GM18511 (cell line): Measurements from ENCODE around the gene PHF11.
"Not testable (repeated sequence)": the region's sequence is repeated elsewhere in the genome, so short reads cannot be mapped to it uniquely, and the experiment has no call there.

ENCODE experiments used
- ATAC-seq: cut with Tn5 transposase; IDR thresholded peaks from one replicate; pipeline ENCODE4 v1.9.1; 2021; ENCODE audit warnings: mild to moderate bottlenecking, moderate library complexity; ENCODE audit not compliant: unreplicated experiment

The PHF11 gene

GRCh38 chr13:49495783-49496762 is at the start of gene PHF11:
Gene PHF11 (plus strand): TSS chr13:49495953. CDS start chr13:49496002, 49 bp downstream.
- ATAC-seq: peak; percentile 82

- no peak for ATAC-seq
Observed at GRCh38 chr13:49446473-49446872, 49.3 kb upstream of the PHF11 start.

- no peak for ATAC-seq
Observed at GRCh38 chr13:49448753-49449152, 47.0 kb upstream of the PHF11 start.

- no peak for ATAC-seq
Observed at GRCh38 chr13:49450105-49450819, 45.5 kb upstream of the PHF11 start.

GRCh38 chr13:49452725-49453457 is 42.9 kb upstream of the PHF11 start:
- ATAC-seq: no peak

GRCh38 chr13:49453465-49453864 is 42.3 kb upstream of the PHF11 start:
- ATAC-seq: no peak

GRCh38 chr13:49454388-49455006 is 41.3 kb upstream of the PHF11 start:
- peak; percentile 98 for ATAC-seq

- ATAC-seq: no peak
Observed at GRCh38 chr13:49455007-49455398, 40.8 kb upstream of the PHF11 start.

- no peak for ATAC-seq
Observed at GRCh38 chr13:49456156-49456555, 39.6 kb upstream of the PHF11 start.

GRCh38 chr13:49457221-49457620 is 38.5 kb upstream of the PHF11 start:
- ATAC-seq: no peak

- ATAC-seq: no peak
Observed at GRCh38 chr13:49459580-49459979, 36.2 kb upstream of the PHF11 start.

GRCh38 chr13:49464085-49464484 is 31.7 kb upstream of the PHF11 start:
- no peak for ATAC-seq

- no peak for ATAC-seq
Observed at GRCh38 chr13:49464621-49465325, 31.0 kb upstream of the PHF11 start.

- no peak for ATAC-seq
Observed at GRCh38 chr13:49466292-49466838, 29.4 kb upstream of the PHF11 start.

GRCh38 chr13:49472186-49472585 is 23.6 kb upstream of the PHF11 start:
- ATAC-seq: no peak

- no peak for ATAC-seq
Observed at GRCh38 chr13:49476529-49476928, 19.2 kb upstream of the PHF11 start.

- no peak for ATAC-seq
Observed at GRCh38 chr13:49481788-49482187, 14.0 kb upstream of the PHF11 start.

GRCh38 chr13:49488563-49488962 is 7.2 kb upstream of the PHF11 start:
- ATAC-seq: no peak

- no peak for ATAC-seq
Observed at GRCh38 chr13:49494645-49495044, 1.1 kb upstream of the PHF11 start.

GRCh38 chr13:49496837-49497236 is 1.1 kb downstream of the PHF11 start:
- not testable (repeated sequence) for ATAC-seq
